ENCODE data around the gene CPLANE2.
"Not testable (repeated sequence)": the region's sequence is repeated elsewhere in the genome, so short reads cannot be mapped to it uniquely, and the experiment has no call there.

The CPLANE2 gene

DNA sequence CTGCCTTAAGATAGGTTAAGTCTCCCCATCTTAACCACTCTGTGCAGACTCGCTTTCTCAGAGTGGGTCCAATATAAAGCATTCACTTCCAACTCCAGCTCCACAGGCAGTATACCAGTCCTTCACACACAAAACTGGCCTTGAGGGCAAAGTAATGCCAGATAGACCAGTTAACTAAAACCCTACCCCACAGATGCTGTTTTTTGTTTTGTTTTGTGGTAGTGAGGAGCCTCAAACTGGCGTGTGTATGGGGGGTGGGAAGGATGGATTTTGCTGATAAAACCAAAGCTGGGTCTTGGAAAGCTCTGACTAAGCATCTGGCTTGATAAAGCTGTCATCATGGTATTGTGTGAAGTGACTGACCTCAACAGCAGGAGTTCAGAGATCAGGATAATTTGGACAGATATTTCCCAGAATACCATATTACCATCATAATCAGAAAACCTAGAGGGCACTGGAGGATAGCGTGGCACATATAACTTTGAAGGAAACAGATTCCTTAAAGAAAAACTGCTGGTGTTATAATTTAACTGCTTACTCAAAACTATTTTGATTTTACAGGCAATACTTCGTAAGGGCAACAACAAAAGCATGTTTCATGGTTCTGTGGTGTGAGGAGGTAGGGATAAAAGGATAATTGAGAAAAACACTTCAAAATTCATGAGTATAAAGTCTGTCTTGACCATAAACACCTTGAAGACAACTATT, 29.6 kb upstream of the CPLANE2 start:
- no peak for TF ChIP-seq CTCF (IDR thresholded peaks at IDR 0.05; ENCODE audit: extremely low read depth, missing control alignments)
- DNase-seq (ENCODE audit: low spot score) = no peak

DNA sequence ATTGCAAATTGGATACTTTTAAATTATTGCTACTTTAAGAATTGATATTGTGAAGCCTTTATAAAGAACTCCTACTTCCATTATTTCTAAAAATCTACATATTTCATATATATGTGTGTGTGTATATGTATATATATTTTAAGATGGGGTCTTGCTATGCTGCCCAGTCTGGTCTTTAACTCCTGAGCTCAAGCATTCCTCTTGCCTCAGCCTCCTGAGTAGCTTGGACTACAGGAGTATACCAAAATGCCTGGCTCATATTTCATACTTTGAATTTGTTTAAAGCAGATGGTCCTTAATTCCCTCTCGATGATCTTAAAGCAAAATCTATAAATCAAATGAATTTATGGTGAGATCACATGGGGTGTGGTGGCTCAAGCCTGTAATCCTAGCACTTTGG, 25.1 kb upstream of the CPLANE2 start:
- no peak for TF ChIP-seq CTCF (IDR thresholded peaks at IDR 0.05; ENCODE audit: extremely low read depth, missing control alignments)
- DNase-seq (ENCODE audit: low spot score) = no peak

GRCh38 chr1:16260814-16261213, 23.8 kb upstream of the CPLANE2 start:
- no peak for DNase-seq (ENCODE audit: low spot score)
- no peak for TF ChIP-seq CTCF (IDR thresholded peaks at IDR 0.05; ENCODE audit: extremely low read depth, missing control alignments)

- DNase-seq (ENCODE audit: low spot score) = no peak
- TF ChIP-seq CTCF (IDR thresholded peaks at IDR 0.05; ENCODE audit: extremely low read depth, missing control alignments) = no peak
Measured at GRCh38 chr1:16258591-16259135, 21.7 kb upstream of the CPLANE2 start.

DNA sequence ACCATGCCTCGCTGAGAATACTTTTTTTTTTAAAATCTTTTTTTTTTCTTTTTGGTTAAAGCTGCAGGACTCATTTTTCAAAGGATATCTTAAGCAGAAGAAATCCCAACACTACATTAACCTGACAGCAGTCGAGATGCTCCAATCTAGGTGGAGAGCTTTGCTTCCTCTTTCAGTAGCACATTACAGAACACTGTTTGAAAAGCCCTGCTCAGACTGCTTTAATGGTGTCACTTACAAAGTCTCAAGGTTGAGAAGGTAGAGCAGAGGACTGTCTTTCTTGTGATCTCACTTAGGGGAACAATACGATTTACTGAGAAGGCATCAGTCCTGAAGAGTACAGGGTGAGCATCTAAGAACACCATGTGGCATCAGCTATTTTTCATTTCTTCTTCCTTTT, 21.0 kb upstream of the CPLANE2 start:
- no peak for TF ChIP-seq CTCF (IDR thresholded peaks at IDR 0.05; ENCODE audit: extremely low read depth, missing control alignments)

GRCh38 chr1:16257556-16257955, 20.6 kb upstream of the CPLANE2 start:
- DNase-seq (ENCODE audit: low spot score) = not testable (repeated sequence)

More for the DNA sequence above, 21.0 kb upstream of the CPLANE2 start:
- no peak for DNase-seq (ENCODE audit: low spot score)

- no peak for TF ChIP-seq CTCF (IDR thresholded peaks at IDR 0.05; ENCODE audit: extremely low read depth, missing control alignments)
- DNase-seq (ENCODE audit: low spot score) = no peak
Measured at GRCh38 chr1:16256478-16256877, 19.5 kb upstream of the CPLANE2 start.
